Skin of body (tissue), 2 donors: ENCODE measurements around the gene MACC1. TPM values are rescaled to one million over a fixed set of nuclear protein-coding genes. Genes with fewer than 3 reads are reported as not detected.

Source experiments
- DNase-seq: peaks from one replicate; lab custom pipeline; 2025; lab: John Stamatoyannopoulos, UW
- total RNA-seq: library from RNA; depleted of rRNA; stranded (reverse); fragments of >200 nt; gene quantifications from one replicate; pipeline ENCODE4 v1.2.3, GENCODE V29; 2014

MACC1 gene
- total RNA-seq, 1 donor from 2014 or later: 7.1 TPM

DNA sequence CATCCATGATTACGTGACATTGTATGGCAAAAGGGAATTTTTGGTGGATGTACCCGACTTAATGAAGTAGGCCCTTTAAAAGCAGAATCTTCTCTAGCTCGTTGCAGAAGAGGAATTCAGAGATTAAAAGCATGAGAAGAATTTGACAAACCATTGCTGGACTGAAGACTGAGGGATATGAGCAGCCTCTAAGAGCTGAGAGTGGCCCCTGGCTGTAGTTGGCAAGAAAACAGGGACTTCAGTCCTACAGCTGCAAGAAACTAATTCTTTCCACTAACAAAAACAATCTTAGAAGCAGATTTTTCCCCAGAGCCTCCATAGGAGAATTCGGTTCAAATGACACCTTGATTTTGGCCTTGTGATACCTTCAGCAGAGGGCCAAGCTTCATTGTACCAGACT, 34.1 kb downstream of the MACC1 start:
- DNase-seq: no peak

DNA sequence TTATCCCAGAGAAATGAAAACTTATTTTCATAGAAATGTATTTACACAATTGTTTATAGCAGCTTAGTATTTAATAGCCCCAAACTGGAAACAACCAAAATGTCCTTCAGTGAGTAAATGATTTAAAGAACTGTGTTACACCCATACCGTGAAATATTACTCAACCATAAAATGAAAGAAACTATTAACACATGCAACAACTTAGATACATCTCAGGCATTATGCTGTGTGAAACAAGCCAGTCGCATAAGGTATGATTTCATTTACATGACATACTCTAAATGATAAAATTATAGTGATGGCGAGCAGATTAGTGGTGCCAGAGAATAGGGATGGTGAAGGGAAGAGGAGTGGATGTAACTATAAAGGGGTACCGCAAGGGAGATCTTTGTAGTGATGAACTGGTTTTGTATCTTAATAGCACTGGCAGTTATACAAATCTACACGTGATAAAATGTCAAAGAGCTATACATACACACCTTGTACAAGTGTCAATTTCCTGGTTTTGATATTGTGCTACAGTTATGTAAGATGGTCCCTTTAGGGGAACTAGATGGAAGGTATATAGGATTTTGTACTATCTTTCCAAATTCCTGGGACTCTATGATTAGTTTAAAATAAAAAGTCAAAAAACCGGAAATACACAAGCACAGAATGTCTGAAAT, 40.5 kb downstream of the MACC1 start:
- no peak for DNase-seq

GRCh38 chr7:20173828-20174227, 43.4 kb downstream of the MACC1 start:
- no peak for DNase-seq

- DNase-seq: peak; percentile 17
These were observed 44.3 kb downstream of the MACC1 start for GRCh38 chr7:20172736-20173334.

DNA sequence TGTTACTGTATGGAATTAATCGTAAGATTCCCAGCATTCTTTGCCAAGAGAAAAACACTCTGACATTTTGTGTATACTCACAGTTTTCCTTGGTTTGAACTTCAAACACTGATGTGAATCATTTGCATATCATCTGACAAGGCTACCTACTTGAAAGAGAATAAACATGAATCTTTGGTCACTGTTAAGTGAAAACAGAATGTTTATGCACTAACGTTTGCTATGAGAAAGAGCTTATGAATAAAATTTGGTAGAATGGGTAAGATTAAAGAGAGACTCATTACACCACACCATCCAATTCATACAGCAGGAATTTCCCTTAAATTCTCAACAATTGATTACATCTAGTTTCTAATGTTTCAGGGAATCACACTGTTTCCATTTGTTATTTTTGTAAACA, 46.6 kb downstream of the MACC1 start:
- DNase-seq: no peak

GRCh38 chr7:20165146-20165510, 52.1 kb downstream of the MACC1 start:
- DNase-seq: no peak

- DNase-seq: no peak
These were observed 52.6 kb downstream of the MACC1 start for GRCh38 chr7:20164425-20165145.

DNA sequence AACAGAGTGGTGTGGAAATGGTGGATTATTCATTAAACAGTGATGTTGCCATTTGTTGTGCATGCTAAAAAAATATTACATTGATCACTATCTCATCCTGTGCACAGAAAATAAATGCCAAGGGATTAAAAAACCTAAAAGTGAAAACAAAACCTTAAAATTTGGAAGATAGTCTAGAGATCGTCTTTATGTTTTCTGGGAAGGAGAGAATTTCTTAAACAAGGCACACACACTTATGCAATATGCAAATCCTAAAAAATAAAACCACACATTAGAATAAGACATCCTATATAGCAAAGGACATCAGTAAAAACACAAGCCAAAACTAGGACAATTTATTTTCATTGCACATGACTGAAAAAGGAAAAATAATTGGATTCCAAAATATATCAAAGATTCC, 54.5 kb downstream of the MACC1 start:
- DNase-seq: no peak

DNA sequence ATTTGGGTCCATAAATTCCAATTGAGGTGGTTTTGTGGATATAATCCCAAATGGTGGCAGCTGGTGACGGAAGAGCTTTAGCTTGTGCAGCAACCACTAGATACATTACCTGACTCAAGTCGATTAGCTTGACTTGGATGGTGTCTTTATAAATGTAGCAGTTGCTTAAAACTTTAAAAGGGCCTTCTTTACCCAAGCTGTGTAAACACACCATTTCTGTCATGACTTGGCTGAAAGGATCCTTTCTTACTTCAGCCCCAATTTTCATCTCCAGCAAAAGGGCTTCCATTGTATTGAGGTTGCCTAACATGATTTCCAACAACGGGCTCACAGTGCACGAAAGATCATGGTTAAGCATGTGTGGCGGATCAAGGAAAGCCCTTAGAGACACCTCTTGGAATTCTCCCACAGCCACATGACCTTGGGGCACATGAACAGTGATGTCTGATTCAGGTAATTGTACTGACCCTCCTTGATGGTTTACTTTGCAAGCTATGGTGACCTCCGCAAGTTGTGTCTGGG, 57.9 kb downstream of the MACC1 start:
- DNase-seq: no peak

DNA sequence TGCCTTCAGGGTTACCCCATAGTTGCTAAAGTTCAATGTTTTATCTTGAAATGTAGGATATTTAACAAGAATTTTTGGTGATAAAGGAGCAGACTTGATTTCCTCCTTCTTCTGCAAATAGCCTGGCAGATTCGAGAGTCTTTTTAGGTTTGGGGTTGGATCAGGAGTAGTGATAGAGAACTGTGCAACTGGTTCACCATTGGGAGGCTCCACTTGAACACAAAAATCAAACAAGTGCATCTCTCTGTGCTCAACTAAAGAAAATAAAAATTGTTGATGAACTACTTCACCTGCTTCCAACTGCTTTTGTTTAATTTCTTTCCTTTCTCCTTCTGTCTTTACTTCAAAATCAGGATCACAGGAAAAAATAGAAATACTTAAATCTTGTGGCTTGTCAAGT, 58.5 kb downstream of the MACC1 start:
- DNase-seq: no peak

- DNase-seq: no peak
These were observed 59.7 kb downstream of the MACC1 start for GRCh38 chr7:20157456-20157855.

DNA sequence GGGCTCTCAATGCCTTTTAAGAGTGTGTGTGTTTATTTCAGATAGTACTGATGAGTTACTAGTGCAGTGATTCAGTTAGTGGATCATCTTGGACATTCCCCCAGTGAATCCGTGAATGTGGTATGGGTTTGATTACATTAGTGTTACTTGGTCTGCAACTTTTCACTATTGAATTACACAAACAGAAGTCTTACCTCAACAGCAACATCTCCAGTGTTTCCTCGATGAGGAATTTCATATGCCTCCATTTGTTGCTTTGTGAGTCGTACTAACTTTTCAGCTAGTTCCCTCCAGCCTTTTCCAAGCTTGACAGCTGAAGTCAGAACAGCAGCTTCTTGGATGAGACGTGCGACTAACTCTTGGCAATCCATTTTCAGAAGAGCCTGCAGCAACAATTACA, 63.2 kb downstream of the MACC1 start:
- no peak for DNase-seq

- DNase-seq: no peak
These were observed 63.6 kb downstream of the MACC1 start for GRCh38 chr7:20153567-20153966.

GRCh38 chr7:20152511-20152910, 64.7 kb downstream of the MACC1 start:
- DNase-seq: no peak

GRCh38 chr7:20151708-20152456, 65.3 kb downstream of the MACC1 start:
- no peak for DNase-seq

DNA sequence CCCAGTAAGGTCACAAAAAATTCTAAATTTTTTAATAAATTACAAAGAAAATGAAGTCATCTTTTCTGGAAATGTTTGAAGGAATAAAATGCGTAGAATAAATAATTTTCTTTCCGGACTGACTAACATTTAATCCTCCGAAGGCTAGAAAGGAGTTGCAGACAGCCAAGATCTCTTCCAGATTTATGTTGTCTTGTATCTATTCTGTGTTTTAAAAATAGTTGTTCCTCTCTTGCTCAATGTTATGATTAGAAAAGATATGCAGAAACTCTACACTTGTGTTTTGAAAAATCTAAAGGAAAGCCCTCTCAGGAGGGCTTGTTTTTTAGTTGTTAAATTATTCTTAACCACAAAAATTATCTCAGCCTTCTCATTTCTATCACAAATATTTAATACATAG, 70.7 kb downstream of the MACC1 start:
- DNase-seq: peak; percentile 3

- no peak for DNase-seq
These were observed 72.4 kb downstream of the MACC1 start for GRCh38 chr7:20144801-20145200.

- DNase-seq: no peak
These were observed 75.5 kb downstream of the MACC1 start for GRCh38 chr7:20141666-20142065.

DNA sequence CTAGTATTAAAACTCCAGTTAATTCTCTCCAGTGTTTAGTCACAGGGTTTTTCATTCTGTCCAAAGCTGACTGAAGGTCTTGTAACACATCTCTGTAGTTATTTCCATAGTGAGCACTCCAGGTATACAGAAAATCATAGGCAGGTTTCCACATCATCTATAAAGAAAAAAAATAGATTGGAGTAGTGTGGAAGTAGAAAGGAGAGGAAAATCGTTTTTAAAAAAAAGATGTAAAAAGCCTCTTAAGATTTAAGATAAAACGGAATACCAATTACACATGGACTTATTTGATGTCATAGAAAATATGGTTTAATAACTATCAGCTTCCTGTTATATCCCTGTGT, 76.2 kb downstream of the MACC1 start:
- DNase-seq: no peak

- no peak for DNase-seq
These were observed 76.7 kb downstream of the MACC1 start for GRCh38 chr7:20140291-20141001.

DNA sequence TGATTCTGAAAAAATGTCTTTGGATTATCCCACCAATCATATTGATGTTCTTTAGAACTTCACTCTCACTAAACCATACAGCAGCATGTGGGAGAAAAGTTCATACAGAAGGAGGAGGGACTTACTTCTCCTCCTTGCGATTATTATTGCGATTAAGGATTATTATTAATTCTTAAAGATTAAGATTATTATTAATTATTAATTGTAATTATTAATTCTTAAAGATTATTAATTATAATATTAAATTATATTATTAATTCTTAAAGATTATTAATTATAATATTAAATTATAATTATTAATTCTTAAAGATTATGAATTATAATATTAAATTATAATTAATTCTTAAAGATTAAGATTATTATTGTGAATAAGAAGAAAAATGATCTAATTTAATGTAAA, 80.5 kb downstream of the MACC1 start:
- no peak for DNase-seq
